ENCODE results near the gene SYNPR. TPM values are rescaled to one million over a fixed set of nuclear protein-coding genes. Genes with fewer than 3 reads are reported as not detected.

The SYNPR gene
- polyA plus RNA-seq, 1 donor from 2014 or later = 2.0 TPM

DNA sequence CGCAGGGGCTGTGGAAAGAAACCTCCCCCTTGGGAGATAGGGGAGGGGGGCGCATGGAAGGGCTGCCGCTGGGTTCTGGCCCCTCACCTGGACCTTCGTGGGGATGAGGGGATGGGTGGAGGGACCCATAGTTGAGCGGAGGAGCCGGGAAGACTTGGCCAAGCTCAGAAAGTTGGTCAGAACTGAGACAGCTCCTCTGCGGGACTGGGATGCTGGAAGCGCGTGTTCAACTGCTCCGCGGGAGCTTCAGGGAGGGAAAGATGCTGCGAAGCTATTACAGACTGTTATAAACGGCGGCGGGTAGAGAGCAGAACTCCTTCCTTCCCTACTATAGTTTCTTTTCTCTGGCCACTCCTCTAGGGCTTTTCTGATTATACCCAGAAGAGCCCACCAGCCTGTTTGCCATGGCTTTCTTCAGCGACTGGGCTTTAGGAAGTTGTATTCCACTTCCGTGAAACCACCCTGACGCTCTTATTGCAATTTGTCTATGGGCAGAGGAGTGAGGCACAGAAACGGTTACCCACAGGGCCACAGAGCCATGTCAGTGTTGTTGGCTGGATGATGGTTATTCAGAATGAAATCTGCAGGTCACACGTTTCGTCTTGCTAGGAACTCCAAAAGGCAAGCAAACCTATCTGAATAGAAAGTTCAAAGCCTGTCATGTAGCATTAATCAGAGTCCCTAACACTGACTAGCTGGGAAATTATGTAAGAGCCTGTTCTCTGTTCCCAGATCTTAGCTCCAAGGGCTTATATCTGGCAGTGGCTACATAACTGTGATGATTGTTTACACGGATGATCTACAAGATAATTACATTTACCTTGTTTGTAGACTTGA, 1.1 kb downstream of the SYNPR start:
- H3K9ac ChIP-seq (ENCODE audit: low read length) = peak overlapping the region; percentile 53
- H2AFZ ChIP-seq (ENCODE audit: low read depth, low read length) = no peak overlapping the region
- no peaks in the 10 kb centered on the region for H3F3A ChIP-seq (ENCODE audit: insufficient read depth, low read length, poor library complexity, severe bottlenecking)
- no peaks in the 10 kb centered on the region for H3K36me3 ChIP-seq (ENCODE audit: insufficient read depth, low read length)
- no peaks in the 10 kb centered on the region for H3K9me2 ChIP-seq (ENCODE audit: insufficient read depth, low read length)
- no peak overlapping the region for H3K27ac ChIP-seq (ENCODE audit: low read length)
- no peaks in the 10 kb centered on the region for H3K9me3 ChIP-seq (ENCODE audit: low read length)
- no peaks in the 10 kb centered on the region for H3K79me2 ChIP-seq (replicated peaks; ENCODE audit: insufficient read depth, low read length)
- H3K4me2 ChIP-seq (ENCODE audit: low read length) = peak overlapping the region; percentile 92
- H3K4me3 ChIP-seq (ENCODE audit: low read length) = peak overlapping the region; percentile 77
- TF ChIP-seq MXI1 (conservative IDR thresholded peaks at IDR 0.05; ENCODE audit: poor library complexity, severe bottlenecking) = no peak
- TF ChIP-seq, protein P1, sequence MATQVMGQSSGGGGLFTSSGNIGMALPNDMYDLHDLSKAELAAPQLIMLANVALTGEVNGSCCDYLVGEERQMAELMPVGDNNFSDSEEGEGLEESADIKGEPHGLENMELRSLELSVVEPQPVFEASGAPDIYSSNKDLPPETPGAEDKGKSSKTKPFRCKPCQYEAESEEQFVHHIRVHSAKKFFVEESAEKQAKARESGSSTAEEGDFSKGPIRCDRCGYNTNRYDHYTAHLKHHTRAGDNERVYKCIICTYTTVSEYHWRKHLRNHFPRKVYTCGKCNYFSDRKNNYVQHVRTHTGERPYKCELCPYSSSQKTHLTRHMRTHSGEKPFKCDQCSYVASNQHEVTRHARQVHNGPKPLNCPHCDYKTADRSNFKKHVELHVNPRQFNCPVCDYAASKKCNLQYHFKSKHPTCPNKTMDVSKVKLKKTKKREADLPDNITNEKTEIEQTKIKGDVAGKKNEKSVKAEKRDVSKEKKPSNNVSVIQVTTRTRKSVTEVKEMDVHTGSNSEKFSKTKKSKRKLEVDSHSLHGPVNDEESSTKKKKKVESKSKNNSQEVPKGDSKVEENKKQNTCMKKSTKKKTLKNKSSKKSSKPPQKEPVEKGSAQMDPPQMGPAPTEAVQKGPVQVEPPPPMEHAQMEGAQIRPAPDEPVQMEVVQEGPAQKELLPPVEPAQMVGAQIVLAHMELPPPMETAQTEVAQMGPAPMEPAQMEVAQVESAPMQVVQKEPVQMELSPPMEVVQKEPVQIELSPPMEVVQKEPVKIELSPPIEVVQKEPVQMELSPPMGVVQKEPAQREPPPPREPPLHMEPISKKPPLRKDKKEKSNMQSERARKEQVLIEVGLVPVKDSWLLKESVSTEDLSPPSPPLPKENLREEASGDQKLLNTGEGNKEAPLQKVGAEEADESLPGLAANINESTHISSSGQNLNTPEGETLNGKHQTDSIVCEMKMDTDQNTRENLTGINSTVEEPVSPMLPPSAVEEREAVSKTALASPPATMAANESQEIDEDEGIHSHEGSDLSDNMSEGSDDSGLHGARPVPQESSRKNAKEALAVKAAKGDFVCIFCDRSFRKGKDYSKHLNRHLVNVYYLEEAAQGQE (IDR thresholded peaks at IDR 0.05; ENCODE audit: borderline replicate concordance) = no peak
- TF ChIP-seq EP300 (conservative IDR thresholded peaks at IDR 0.05; ENCODE audit: poor library complexity, severe bottlenecking) = no peak
- TF ChIP-seq, protein P2, sequence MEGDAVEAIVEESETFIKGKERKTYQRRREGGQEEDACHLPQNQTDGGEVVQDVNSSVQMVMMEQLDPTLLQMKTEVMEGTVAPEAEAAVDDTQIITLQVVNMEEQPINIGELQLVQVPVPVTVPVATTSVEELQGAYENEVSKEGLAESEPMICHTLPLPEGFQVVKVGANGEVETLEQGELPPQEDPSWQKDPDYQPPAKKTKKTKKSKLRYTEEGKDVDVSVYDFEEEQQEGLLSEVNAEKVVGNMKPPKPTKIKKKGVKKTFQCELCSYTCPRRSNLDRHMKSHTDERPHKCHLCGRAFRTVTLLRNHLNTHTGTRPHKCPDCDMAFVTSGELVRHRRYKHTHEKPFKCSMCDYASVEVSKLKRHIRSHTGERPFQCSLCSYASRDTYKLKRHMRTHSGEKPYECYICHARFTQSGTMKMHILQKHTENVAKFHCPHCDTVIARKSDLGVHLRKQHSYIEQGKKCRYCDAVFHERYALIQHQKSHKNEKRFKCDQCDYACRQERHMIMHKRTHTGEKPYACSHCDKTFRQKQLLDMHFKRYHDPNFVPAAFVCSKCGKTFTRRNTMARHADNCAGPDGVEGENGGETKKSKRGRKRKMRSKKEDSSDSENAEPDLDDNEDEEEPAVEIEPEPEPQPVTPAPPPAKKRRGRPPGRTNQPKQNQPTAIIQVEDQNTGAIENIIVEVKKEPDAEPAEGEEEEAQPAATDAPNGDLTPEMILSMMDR (IDR thresholded peaks at IDR 0.05; ENCODE audit: poor library complexity, severe bottlenecking) = no peak
- no peak for TF ChIP-seq RAD21 (conservative IDR thresholded peaks at IDR 0.05)
- TF ChIP-seq SMC3 (conservative IDR thresholded peaks at IDR 0.05; ENCODE audit: poor library complexity) = no peak
- TF ChIP-seq TAF1 (IDR thresholded peaks at IDR 0.05; ENCODE audit: low read depth) = no peak
- TF ChIP-seq POLR2AphosphoS5 (IDR thresholded peaks at IDR 0.05) = no peak
- no peak for TF ChIP-seq EZH2 (IDR thresholded peaks at IDR 0.05; ENCODE audit: borderline replicate concordance, insufficient read depth, low read length, poor library complexity, severe bottlenecking)
- peaks cover 44% of the 10 kb centered on the region for H3K27me3 ChIP-seq (ENCODE audit: insufficient read depth, low read depth, low read length)
- no peaks in the 10 kb centered on the region for H4K20me1 ChIP-seq (ENCODE audit: insufficient read depth)

DNA sequence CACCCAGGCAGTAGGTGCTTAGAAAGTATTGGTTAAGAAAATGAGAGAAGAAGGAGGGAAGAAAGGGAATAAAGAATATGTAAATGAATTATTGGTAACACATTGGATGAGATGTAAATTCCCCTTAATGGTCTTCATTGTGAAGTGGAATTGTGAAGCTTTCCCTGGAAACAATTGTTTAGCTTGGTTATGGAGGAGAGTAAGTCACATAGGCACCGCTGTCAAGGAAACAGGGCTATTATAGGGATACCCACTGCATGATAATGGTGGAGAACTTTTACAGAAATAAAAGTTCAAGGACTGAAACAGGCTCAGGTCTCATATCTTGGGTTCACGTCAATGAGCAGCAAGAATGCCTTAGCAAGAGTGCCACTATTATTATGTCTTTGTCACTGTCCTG, 9.5 kb downstream of the SYNPR start:
- Histone ChIP-seq H3K9ac (ENCODE audit: low read length) (no peak overlapping the region), H3K9me3 (ENCODE audit: low read length) (no peaks in the 10 kb centered on the region), H3K4me2 (ENCODE audit: low read length) (no peak overlapping the region), H3K4me3 (ENCODE audit: low read length) (no peak overlapping the region), H3F3A (ENCODE audit: insufficient read depth, low read length, poor library complexity, severe bottlenecking) (no peaks in the 10 kb centered on the region), H3K27ac (ENCODE audit: low read length) (no peak overlapping the region), H3K9me2 (ENCODE audit: insufficient read depth, low read length) (no peaks in the 10 kb centered on the region), H3K27me3 (ENCODE audit: insufficient read depth, low read depth, low read length) (no peaks in the 10 kb centered on the region), H3K79me2 (replicated peaks; ENCODE audit: insufficient read depth, low read length) (no peaks in the 10 kb centered on the region), H4K20me1 (ENCODE audit: insufficient read depth) (no peaks in the 10 kb centered on the region), H2AFZ (ENCODE audit: low read depth, low read length) (no peak overlapping the region), H3K36me3 (ENCODE audit: insufficient read depth, low read length) (no peaks in the 10 kb centered on the region)
- TF ChIP-seq MXI1 (conservative IDR thresholded peaks at IDR 0.05; ENCODE audit: poor library complexity, severe bottlenecking) (no peak), SMC3 (conservative IDR thresholded peaks at IDR 0.05; ENCODE audit: poor library complexity) (no peak), RAD21 (conservative IDR thresholded peaks at IDR 0.05) (no peak), POLR2AphosphoS5 (IDR thresholded peaks at IDR 0.05) (no peak), EZH2 (IDR thresholded peaks at IDR 0.05; ENCODE audit: borderline replicate concordance, insufficient read depth, low read length, poor library complexity, severe bottlenecking) (no peak)
- TF ChIP-seq, protein P2 (IDR thresholded peaks at IDR 0.05; ENCODE audit: poor library complexity, severe bottlenecking) = no peak
